ENCODE measurements around the gene ITGAV.

GRCh38 chr2:186594001-186594722 is 4.3 kb downstream of the ITGAV start:
- no peak for TF ChIP-seq CTCF (IDR thresholded peaks at IDR 0.05)
- no peak for TF ChIP-seq POLR2A (IDR thresholded peaks at IDR 0.05)

Measured in lower leg skin (tissue), 3 donors.